Type B pancreatic cell (in vitro differentiated cells): Measurements from ENCODE around the gene SOX18. TPM values are rescaled to one million over a fixed set of nuclear protein-coding genes. Genes with fewer than 3 reads are reported as not detected.

Source experiments
- DNase-seq: peaks from one replicate; pipeline ENCODE4 v3.0.0; 2021; ENCODE audit warnings: mixed read lengths; ENCODE audit not compliant: unreplicated experiment; ENCODE audit errors: extremely low spot score
- H3K27ac Mint-ChIP-seq: 2 replicates; pipeline ENCODE4 v1.8.0; 2021; ENCODE audit warnings: mild to moderate bottlenecking, mixed read lengths
- H3K27me3 Mint-ChIP-seq: 2 replicates; pipeline ENCODE4 v1.8.0; 2021; ENCODE audit warnings: mixed read lengths
- H3K36me3 Mint-ChIP-seq: 2 replicates; pipeline ENCODE4 v1.8.0; 2021; ENCODE audit warnings: mixed read lengths
- H3K4me1 Mint-ChIP-seq: one replicate; pipeline ENCODE4 v1.8.0; 2021; ENCODE audit warnings: mixed read lengths; ENCODE audit not compliant: unreplicated experiment
- H3K4me3 Mint-ChIP-seq: 2 replicates; pipeline ENCODE4 v1.8.0; 2021; ENCODE audit warnings: mild to moderate bottlenecking, mixed read lengths
- H3K9me3 Mint-ChIP-seq: 2 replicates; pipeline ENCODE4 v1.8.0; 2021; ENCODE audit warnings: mixed read lengths
- CTCF ChIP-seq: fragments of 200-600 bp; sonication (generic); conservative IDR thresholded peaks from 2 replicates; pipeline ENCODE4 v1.5.0; 2021; ENCODE audit warnings: antibody characterized with exemption, mild to moderate bottlenecking
- total RNA-seq: library from RNA; stranded (reverse); gene quantifications from 2 replicates; pipeline ENCODE4 v1.2.1, GENCODE V29; 2021; ENCODE audit warnings: low replicate concordance

Gene SOX18
- total RNA-seq, 1 donor from 2014 or later: 0.72 TPM

- no peaks in the 10 kb centered on the region for H3K36me3 Mint-ChIP-seq
Measured at GRCh38 chr20:64063389-64064144, 14.1 kb upstream of the SOX18 start.

GRCh38 chr20:64062596-64063388, 13.4 kb upstream of the SOX18 start, which contains the start of gene TCEA2:
TSS of gene TCEA2 (plus strand) at chr20:64063198. CDS start at chr20:64063313, 115 bp downstream.
- peak within 1 kb of the TSS; percentile 75 for H3K27ac Mint-ChIP-seq
- H3K36me3 Mint-ChIP-seq: no peaks in the 10 kb centered on the region
- no peaks in the 10 kb centered on the region for H3K9me3 Mint-ChIP-seq
- no peak for TF ChIP-seq CTCF
- peak; percentile 97 for DNase-seq
- H3K4me3 Mint-ChIP-seq: peak within 1 kb of the TSS; percentile 95
- H3K4me1 Mint-ChIP-seq: peaks cover 21% of the 10 kb centered on the region
- peaks cover 3% of the 10 kb centered on the region for H3K27me3 Mint-ChIP-seq

More at GRCh38 chr20:64063389-64064144, 14.1 kb upstream of the SOX18 start:
- DNase-seq: no peak
- H3K4me3 Mint-ChIP-seq: peak overlapping the region; percentile 95
- peaks cover 3% of the 10 kb centered on the region for H3K27me3 Mint-ChIP-seq
- peak overlapping the region; percentile 75 for H3K27ac Mint-ChIP-seq
- TF ChIP-seq CTCF: no peak
- H3K9me3 Mint-ChIP-seq: no peaks in the 10 kb centered on the region
- H3K4me1 Mint-ChIP-seq: peaks cover 21% of the 10 kb centered on the region

- Mint-ChIP-seq H3K4me3 (peak overlapping the region; percentile 81), H3K4me1 (peaks cover 21% of the 10 kb centered on the region), H3K36me3 (no peaks in the 10 kb centered on the region), H3K9me3 (no peaks in the 10 kb centered on the region), H3K27me3 (peaks cover 3% of the 10 kb centered on the region), H3K27ac (no peak overlapping the region)
- TF ChIP-seq CTCF: no peak
- no peak for DNase-seq
Measured at GRCh38 chr20:64062276-64062595, 12.8 kb upstream of the SOX18 start.

GRCh38 chr20:64058536-64058935, 9.1 kb upstream of the SOX18 start:
- no peak for TF ChIP-seq CTCF
- no peak overlapping the region for H3K4me3 Mint-ChIP-seq
- H3K27me3 Mint-ChIP-seq: peaks cover 4% of the 10 kb centered on the region
- peak overlapping the region; percentile 34 for H3K27ac Mint-ChIP-seq
- no peak for DNase-seq
- no peaks in the 10 kb centered on the region for H3K9me3 Mint-ChIP-seq
- no peaks in the 10 kb centered on the region for H3K36me3 Mint-ChIP-seq
- peaks cover 18% of the 10 kb centered on the region for H3K4me1 Mint-ChIP-seq

DNA sequence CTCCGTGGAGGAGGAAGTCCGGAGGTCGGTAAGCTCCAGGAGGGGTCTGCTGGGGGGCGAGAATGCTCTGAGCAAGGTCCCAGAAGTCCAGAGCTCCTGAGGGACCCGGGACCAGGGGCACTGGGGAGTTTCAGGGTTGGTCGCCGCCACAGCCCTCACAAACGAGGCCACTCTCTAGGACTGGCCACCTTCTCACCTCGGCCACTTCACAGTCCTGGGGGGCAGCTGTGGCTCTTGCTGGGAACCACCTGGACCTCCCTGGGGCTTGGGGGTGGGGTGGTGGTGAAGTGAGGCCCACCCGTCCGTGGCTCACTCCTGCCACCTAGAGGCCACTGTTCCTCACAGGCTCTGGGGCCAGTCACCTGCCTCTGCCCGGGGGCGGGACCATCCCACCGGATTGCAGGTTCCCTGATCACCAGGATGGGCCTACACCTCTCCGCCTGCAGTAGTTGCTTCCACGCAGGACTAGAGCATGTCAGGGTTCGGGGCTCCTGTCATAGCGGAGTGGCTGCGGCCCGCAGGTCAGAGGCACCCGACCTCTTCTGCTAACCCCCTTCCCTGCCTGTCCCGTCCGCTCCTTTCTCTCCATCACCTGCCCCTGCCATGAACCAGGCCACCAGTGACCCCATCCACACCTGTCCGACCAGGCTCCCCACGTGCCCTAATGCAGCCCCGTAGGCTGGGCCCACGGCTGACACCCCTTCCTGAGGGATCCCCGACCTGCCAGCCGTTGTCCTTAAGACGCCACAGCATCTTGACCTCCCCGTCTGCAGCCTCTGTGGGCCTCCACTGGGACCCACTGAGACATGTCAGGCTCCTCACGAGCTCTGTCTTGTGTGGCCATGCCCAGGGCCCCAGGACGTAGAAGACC, 8.4 kb upstream of the SOX18 start:
- no peak overlapping the region for H3K4me3 Mint-ChIP-seq
- H3K27ac Mint-ChIP-seq: peak overlapping the region; percentile 34
- DNase-seq: peak; percentile 88
- peaks cover 23% of the 10 kb centered on the region for H3K4me1 Mint-ChIP-seq
- H3K36me3 Mint-ChIP-seq: no peaks in the 10 kb centered on the region
- TF ChIP-seq CTCF: peak; percentile 88
- no peaks in the 10 kb centered on the region for H3K9me3 Mint-ChIP-seq
- peaks cover 9% of the 10 kb centered on the region for H3K27me3 Mint-ChIP-seq
